ENCODE data around the gene FAM120C.

Gene FAM120C

DNA sequence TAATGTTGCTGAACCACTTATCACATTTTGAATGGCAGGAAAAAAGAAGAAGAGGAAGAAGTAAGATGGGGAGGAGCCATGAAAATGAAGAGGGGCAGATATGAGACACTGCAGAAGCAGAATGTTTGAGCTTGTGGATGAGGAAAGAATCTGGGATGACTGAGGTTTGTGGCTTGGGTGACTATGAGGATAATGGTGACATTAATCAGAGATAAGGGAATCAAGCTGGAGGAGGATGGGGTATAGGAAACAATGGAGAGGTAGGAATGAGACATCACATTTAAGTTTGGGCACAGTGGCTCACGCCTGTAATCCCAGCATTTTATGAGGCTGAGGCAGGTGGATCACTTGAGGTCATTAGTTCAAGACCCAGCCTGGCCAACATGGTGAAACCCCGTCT is 119.7 kb downstream of the FAM120C start:
- TF ChIP-seq, protein P1, sequence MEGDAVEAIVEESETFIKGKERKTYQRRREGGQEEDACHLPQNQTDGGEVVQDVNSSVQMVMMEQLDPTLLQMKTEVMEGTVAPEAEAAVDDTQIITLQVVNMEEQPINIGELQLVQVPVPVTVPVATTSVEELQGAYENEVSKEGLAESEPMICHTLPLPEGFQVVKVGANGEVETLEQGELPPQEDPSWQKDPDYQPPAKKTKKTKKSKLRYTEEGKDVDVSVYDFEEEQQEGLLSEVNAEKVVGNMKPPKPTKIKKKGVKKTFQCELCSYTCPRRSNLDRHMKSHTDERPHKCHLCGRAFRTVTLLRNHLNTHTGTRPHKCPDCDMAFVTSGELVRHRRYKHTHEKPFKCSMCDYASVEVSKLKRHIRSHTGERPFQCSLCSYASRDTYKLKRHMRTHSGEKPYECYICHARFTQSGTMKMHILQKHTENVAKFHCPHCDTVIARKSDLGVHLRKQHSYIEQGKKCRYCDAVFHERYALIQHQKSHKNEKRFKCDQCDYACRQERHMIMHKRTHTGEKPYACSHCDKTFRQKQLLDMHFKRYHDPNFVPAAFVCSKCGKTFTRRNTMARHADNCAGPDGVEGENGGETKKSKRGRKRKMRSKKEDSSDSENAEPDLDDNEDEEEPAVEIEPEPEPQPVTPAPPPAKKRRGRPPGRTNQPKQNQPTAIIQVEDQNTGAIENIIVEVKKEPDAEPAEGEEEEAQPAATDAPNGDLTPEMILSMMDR (IDR thresholded peaks at IDR 0.05): no peak
- TF ChIP-seq ZFX (IDR thresholded peaks at IDR 0.05; ENCODE audit: borderline replicate concordance): no peak
- no peak overlapping the region for H3K27ac ChIP-seq

DNA sequence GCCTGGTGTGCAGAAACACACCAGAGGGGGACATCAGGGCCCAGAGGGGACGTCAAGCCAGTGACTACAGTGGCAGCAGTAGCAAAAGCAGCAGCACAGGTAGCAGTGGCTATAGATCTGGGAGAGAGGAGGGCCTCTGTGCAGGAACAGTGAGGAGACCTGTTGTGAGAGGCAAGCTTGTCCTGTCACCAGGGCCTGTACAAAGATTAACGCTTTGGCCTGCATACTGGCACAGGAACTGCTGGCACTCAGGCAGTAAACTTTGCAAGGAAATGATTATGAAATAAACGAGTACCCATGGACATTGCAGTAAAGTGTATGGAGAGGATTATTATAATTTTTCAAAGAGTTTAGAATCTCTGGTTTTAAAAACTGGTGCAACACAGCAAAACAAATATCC is 133.3 kb downstream of the FAM120C start:
- 0 out of 2 replicates have a peak overlapping the region, but pooled peaks have one; percentile 17 for H3K27ac ChIP-seq
- no peak for TF ChIP-seq ZFX (IDR thresholded peaks at IDR 0.05; ENCODE audit: borderline replicate concordance)
- TF ChIP-seq, protein P1 (IDR thresholded peaks at IDR 0.05): no peak

DNA sequence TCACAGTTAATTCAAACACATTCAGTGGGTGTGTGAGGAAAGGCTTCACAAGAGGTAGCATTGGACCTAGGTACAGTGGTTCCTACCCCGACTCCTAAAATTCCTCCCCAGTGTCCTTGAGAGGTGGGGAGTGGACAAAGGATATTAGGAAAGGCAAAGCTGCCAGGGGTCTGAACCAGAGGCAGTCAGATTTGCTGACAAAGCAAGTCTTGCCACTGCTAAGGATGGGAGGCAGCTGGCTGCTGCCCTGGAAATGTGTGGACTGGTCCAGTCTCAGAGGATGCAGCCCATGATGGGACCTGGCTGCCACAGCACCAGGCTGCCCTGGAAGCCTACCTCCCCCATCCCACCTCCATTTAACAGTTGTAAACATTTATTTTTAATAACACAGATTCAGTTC is 134.6 kb downstream of the FAM120C start:
- no peak overlapping the region for H3K27ac ChIP-seq
- no peak for TF ChIP-seq ZFX (IDR thresholded peaks at IDR 0.05; ENCODE audit: borderline replicate concordance)
- TF ChIP-seq, protein P1 (IDR thresholded peaks at IDR 0.05): no peak

DNA sequence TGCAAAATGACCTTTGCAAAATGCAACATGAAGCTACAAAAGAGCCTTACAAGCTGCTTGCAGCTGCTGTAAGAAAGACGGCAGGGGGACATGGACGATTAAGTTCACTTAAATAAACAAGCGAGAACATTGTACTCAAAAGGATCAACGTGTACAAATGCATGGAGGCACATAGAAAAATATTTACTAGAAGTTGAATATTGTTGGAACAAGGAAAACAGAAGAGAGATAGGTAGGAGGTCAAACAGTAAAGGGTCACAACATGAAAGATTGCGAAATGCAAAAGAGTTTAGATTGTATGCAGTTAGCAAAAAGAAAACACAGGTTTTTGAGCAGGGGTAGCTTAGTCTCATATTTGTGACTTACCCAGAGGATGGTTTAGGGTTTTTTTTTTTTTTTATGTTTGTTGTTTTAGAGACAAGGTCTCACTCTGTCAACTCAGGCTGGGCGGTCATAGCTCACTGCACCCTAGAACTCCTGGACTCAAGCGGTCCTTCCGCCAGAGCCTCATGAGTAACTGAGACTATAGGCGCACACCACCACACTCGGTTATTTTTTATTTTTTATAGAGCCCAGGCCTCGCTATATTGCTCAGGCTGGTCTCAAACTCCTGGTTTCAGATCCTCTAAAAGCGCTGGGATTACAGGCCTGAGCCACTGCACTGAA is 137.4 kb downstream of the FAM120C start:
- peak overlapping the region; percentile 95 for H3K27ac ChIP-seq
- TF ChIP-seq ZFX (IDR thresholded peaks at IDR 0.05; ENCODE audit: borderline replicate concordance): no peak
- TF ChIP-seq, protein P1 (IDR thresholded peaks at IDR 0.05): no peak

DNA sequence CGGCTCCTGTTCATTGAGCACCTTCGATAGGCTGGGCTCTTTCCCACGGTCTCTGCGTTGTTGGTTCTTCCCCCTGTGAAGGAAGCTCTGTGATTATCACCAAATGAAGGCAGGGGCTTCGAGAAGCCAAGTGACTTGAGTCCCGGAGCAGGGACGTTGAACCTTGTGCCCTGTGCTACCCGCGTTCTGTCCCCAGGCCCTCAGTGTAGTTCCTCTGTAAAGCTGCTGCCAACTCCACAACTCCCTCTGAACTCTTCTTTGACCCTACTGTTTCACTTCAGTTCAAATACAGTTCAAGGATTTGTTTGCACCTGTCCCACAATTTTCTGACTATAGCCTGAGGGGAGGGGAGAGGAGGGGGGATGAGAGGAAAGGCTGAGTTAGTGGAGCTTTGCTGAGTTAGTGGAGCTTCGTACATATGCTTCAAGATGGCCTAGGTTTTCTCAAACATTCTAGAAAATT is 138.1 kb downstream of the FAM120C start:
- TF ChIP-seq, protein P1 (IDR thresholded peaks at IDR 0.05): no peak
- no peak for TF ChIP-seq ZFX (IDR thresholded peaks at IDR 0.05; ENCODE audit: borderline replicate concordance)
- H3K27ac ChIP-seq: peak overlapping the region; percentile 95

DNA sequence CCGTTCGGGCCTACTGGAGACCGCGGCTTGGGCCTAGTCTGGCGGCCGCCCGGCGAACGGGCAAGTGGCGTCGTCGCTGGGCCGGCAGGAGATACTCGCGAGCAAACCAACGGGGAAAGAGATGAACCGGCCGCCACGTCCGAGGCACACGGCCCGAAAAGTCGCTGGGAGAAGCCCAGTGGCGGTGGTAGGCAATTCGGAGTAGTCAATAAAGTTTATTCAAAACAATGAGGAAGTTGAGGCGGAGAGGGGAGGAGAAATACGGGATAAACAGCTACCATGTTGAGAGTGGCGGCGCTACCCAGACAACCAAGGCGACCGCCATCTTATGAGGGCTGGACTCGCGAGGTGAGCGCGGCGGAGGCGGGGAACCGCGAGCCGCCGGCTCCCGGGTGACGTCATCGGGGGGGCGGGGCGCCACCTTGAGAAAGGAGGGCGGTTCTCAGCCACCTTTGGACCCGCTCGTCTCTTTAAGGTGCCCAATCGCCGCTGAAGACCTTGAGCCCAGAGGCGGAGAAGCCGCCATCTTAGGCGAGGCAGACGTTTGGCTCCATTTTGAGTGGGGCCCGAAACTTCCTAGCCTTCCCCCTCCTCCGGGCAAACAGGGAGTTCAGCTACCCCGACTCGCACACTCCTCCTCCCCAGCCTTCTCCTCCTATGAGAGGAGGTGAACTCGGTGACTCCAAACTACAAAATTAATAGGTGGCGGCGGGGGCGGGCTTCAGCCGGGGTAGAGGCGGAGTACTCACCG is 138.8 kb downstream of the FAM120C start, which contains the start of gene PHF8:
PHF8 (minus strand) TSS at position 348 of the 751 bp plus-strand sequence. CDS start 1,745 bp downstream, outside the sequence.
- no peak for TF ChIP-seq ZFX (IDR thresholded peaks at IDR 0.05; ENCODE audit: borderline replicate concordance)
- TF ChIP-seq, protein P1 (IDR thresholded peaks at IDR 0.05): no peak
- peak within 1 kb of the TSS; percentile 95 for H3K27ac ChIP-seq

Data from 22Rv1 (cell line).